GM12878 (cell line): Measurements from ENCODE around the gene KIDINS220. TPM values are rescaled to one million over a fixed set of nuclear protein-coding genes. Genes with fewer than 3 reads are reported as not detected.

Experiments
- ATAC-seq: fragments of 200-7000 bp; cut with Tn5 transposase; 3 replicates; pipeline ENCODE4 v1.9.1; 2020; ENCODE audit warnings: mild to moderate bottlenecking, moderate library complexity
- BruUV-seq: library from RNA; stranded (reverse); fragments of 400-500 nt; replicated peaks from 2 replicates; lab custom pipeline; 2021; lab: Mats Ljungman, UMichigan
- CTCF ChIA-PET: fragments of 300-600 bp; sonication (Branson Sonifier 250); formaldehyde crosslinking; extraction: SDS; loops from one replicate; lab custom pipeline; 2021; ENCODE audit warnings: inconsistent platforms; lab: Yijun Ruan, JAX
- POLR2A ChIA-PET: fragments of 350-600 bp; formaldehyde crosslinking; extraction: SDS; loops from one replicate; lab custom pipeline; 2021; ENCODE audit warnings: inconsistent platforms; lab: Charles Lee
- RAD21 ChIA-PET: fragments of 300-600 bp; sonication (Branson Sonifier 250); formaldehyde crosslinking; loops from one replicate; lab custom pipeline; 2023; ENCODE audit warnings: antibody characterized with exemption; ENCODE audit not compliant: unreplicated experiment; lab: Charles Lee
- SMC1A ChIA-PET: fragments of 300-600 bp; sonication (Branson Sonifier 250); formaldehyde crosslinking; loops from one replicate; lab custom pipeline; 2023; ENCODE audit not compliant: unreplicated experiment, uncharacterized antibody; lab: Charles Lee
- DNase-seq: peaks from one replicate; pipeline ENCODE4 v3.0.0-alpha.2; 2011; ENCODE audit warnings: low read depth, low spot score
- FAIRE-seq: peaks from 3 replicates; lab custom pipeline; 2011; peaks lifted over from hg19 to GRCh38; lab: Jason Lieb, UNC
- H2AFZ ChIP-seq: 2 replicates; pipeline ENCODE4 v1.6.0; 2011; ENCODE audit warnings: low read depth, low read length, control low read depth; ENCODE audit not compliant: control insufficient read depth
- H3K27ac ChIP-seq: 2 replicates; pipeline ENCODE4 v1.5.1; 2011; ENCODE audit warnings: control low read depth; ENCODE audit not compliant: control insufficient read depth, insufficient read depth
- H3K27me3 ChIP-seq, 2 experiments: replicated peaks in 1 of 2; 2 replicates each; pipeline versions ENCODE4 v1.6.0 to v1.6.1; 2011; ENCODE audit warnings: low read length in 1 of 2; ENCODE audit not compliant: control insufficient read depth in 2 of 2, insufficient read depth in 2 of 2
- H3K36me3 ChIP-seq, 2 experiments: 2 replicates each; pipeline ENCODE4 v1.5.1; 2011; ENCODE audit warnings: low read length in 1 of 2; ENCODE audit not compliant: control insufficient read depth in 2 of 2, insufficient read depth in 2 of 2
- H3K4me1 ChIP-seq: 2 replicates; pipeline ENCODE4 v1.6.1; 2011; ENCODE audit warnings: mild to moderate bottlenecking, low read length, moderate library complexity, mixed read lengths; ENCODE audit not compliant: control insufficient read depth, insufficient read depth
- H3K4me2 ChIP-seq: 2 replicates; pipeline ENCODE4 v1.6.0; 2011; ENCODE audit warnings: control low read depth; ENCODE audit not compliant: control insufficient read depth, insufficient read depth
- H3K4me3 ChIP-seq: fragments of 200-600 bp; sonication (generic); 2 replicates; pipeline ENCODE4 v1.5.1; 2016
- H3K79me2 ChIP-seq: 2 replicates; pipeline ENCODE4 v1.6.0; 2011; ENCODE audit warnings: low read length; ENCODE audit not compliant: control insufficient read depth, insufficient read depth
- H3K9ac ChIP-seq: 2 replicates; pipeline ENCODE4 v1.8.0; 2011; ENCODE audit warnings: low read length, control low read depth, mixed read lengths; ENCODE audit not compliant: control insufficient read depth, insufficient read depth
- H3K9me3 ChIP-seq: replicated peaks from 3 replicates; pipeline ENCODE4 v1.5.1; 2011; ENCODE audit warnings: mild to moderate bottlenecking, low read length; ENCODE audit not compliant: control insufficient read depth, insufficient read depth
- H4K20me1 ChIP-seq: 2 replicates; pipeline ENCODE4 v1.6.0; 2011; ENCODE audit not compliant: control insufficient read depth, insufficient read depth
- ATF2 ChIP-seq: IDR thresholded peaks from 2 replicates; pipeline ENCODE4 v1.6.1; 2012; ENCODE audit warnings: low read length, inconsistent platforms
- BCL3 ChIP-seq: IDR thresholded peaks from 2 replicates; pipeline ENCODE4 v1.6.1; 2011; ENCODE audit warnings: borderline replicate concordance, low read depth, mild to moderate bottlenecking, moderate library complexity, low read length; ENCODE audit not compliant: insufficient read depth, poor library complexity, severe bottlenecking
- BHLHE40 ChIP-seq, 2 experiments: fragments of 450-650 bp in 1 of 2; IDR thresholded peaks; 2 replicates each; pipeline ENCODE4 v1.6.1; 2011 to 2017; ENCODE audit warnings: low read depth in 2 of 2, borderline replicate concordance in 1 of 2, improper control_type of control experiment in 1 of 2, low read length in 1 of 2, mild to moderate bottlenecking in 1 of 2
- FOXM1 ChIP-seq: IDR thresholded peaks from 2 replicates; pipeline ENCODE4 v1.6.1; 2012; ENCODE audit warnings: low read depth, mild to moderate bottlenecking, inconsistent platforms, low read length, moderate library complexity
- POLR2AphosphoS2 ChIP-seq: IDR thresholded peaks from 2 replicates; pipeline ENCODE4 v1.6.1; 2011; ENCODE audit warnings: low read depth, mild to moderate bottlenecking, low read length, improper control_type of control experiment, moderate library complexity
- RB1 ChIP-seq: fragments of 450-650 bp; formaldehyde crosslinking; IDR thresholded peaks from 2 replicates; pipeline ENCODE4 v1.6.1; 2017; ENCODE audit warnings: mild to moderate bottlenecking, borderline replicate concordance
- TAF1 ChIP-seq: IDR thresholded peaks from 2 replicates; pipeline ENCODE4 v1.6.1; 2011; ENCODE audit warnings: mild to moderate bottlenecking, low read depth, low read length, borderline replicate concordance
- TARDBP ChIP-seq: IDR thresholded peaks from 2 replicates; pipeline ENCODE4 v1.6.1; 2016; ENCODE audit warnings: borderline replicate concordance
- ZBTB40 ChIP-seq: fragments of 450-650 bp; IDR thresholded peaks from 2 replicates; pipeline ENCODE4 v1.6.1; 2016; ENCODE audit warnings: mild to moderate bottlenecking, moderate library complexity, borderline replicate concordance
- ZNF622 ChIP-seq: fragments of 450-650 bp; IDR thresholded peaks from 2 replicates; pipeline ENCODE4 v1.6.1; 2017; ENCODE audit warnings: mild to moderate bottlenecking, inconsistent platforms
- WGBS: methylation state at CpG from one replicate; pipeline ENCODE4 v1.1.6; 2016; ENCODE audit warnings: low lambda C conversion rate; ENCODE audit not compliant: insufficient replicate concordance, insufficient coverage; ENCODE audit errors: missing lambda C conversion rate; 5-methylcytosine and 5-hydroxymethylcytosine counted together
- in situ Hi-C: fragments of 300-500 bp; cut with MboI; formaldehyde crosslinking; loops from 9 replicates; pipeline ENCODE4 v1.14.3; 2018; ENCODE audit warnings: mixed read lengths
- intact Hi-C: fragments of 100-400 bp; cut with micrococcal nuclease; formaldehyde crosslinking; loops from one replicate; pipeline ENCODE4 v1.14.2; 2022; ENCODE audit not compliant: unreplicated experiment
- polyA plus RNA-seq, 11 experiments: library from polyadenylated mRNA; depleted of rRNA in 4 of 11; unstranded in 6 of 11; stranded (reverse) in 5 of 11; fragments of >200 nt; fragmentation: Nextera tagmentation in 4 of 11; fragmentation: Illumina TruSeq in 1 of 11; extraction: Ambion mirVana in 4 of 11; extraction: Trizol in 1 of 11; gene quantifications; 1 replicate in 1 of 11; 2 replicates in 10 of 11; pipeline versions ENCODE4 v1.2.1 to v1.2.3, GENCODE V29; 2011 to 2016; ENCODE audit warnings: inconsistent platforms in 2 of 11, missing spikeins in 2 of 11, low read depth in 1 of 11
- total RNA-seq, 4 experiments: library from RNA; depleted of rRNA in 3 of 4; stranded (reverse); fragments of >200 nt in 3 of 4; fragmentation: Illumina TruSeq in 1 of 4; extraction: Trizol in 1 of 4; gene quantifications; 2 replicates each; pipeline versions ENCODE4 v1.2.1 to v1.2.3, GENCODE V29; 2013 to 2021

The KIDINS220 gene
- total and polyA plus RNA-seq, 10 of the 15 experiments (the other 5 are each of a cell fraction or from before 2014, with no cell fraction given), result 6.0 to 31.2 (median 16.0) TPM

- Histone ChIP-seq H3K36me3 (no peaks in the 10 kb centered on the region), H3K79me2 (peaks cover 13% of the 10 kb centered on the region), H3K27me3 (no peaks in the 10 kb centered on the region), H3K27ac (no peak overlapping the region), H2AFZ (no peak overlapping the region), H3K4me2 (no peak overlapping the region), H3K4me3 (no peak overlapping the region), H4K20me1 (peaks cover 3% of the 10 kb centered on the region; the same call in 1 of the 2 replicates), H3K9ac (no peak overlapping the region), H3K4me1 (no peaks in the 10 kb centered on the region), H3K9me3 (no peaks in the 10 kb centered on the region; the same call in 2 of the 3 replicates)
- ATAC-seq (no peak), FAIRE-seq (no peak), DNase-seq (no peak)
- intact Hi-C loops, result no loop called here
- POLR2A ChIA-PET, result interaction anchor here (0.6 to 1.3 kb wide), 4 partner anchors 30 to 1816 kb away, joined by 3 to 7 read pairs (median 4); no protein-coding TSS in a partner anchor
- in situ Hi-C loops, result no loop called here
- no TSS peak for BruUV-seq
- WGBS, result 96% methylated on average over 7 of the region's 7 CpGs
- CTCF ChIA-PET, result interaction anchor here (0.6 to 1.5 kb wide), 2 partner anchors 308 to 1143 kb away, joined by 4 read pairs; no protein-coding TSS in a partner anchor
- TF ChIP-seq BHLHE40 (IDR thresholded peaks at IDR 0.05; ENCODE audit: borderline replicate concordance in 1 of 2, low read depth in 2 of 2, low read length in 1 of 2) (no peak), ZNF622 (no peak), ATF2 (no peak), TARDBP (no peak), ZBTB40 (no peak), POLR2AphosphoS2 (no peak), TAF1 (no peak), RB1 (no peak), FOXM1 (no peak), BCL3 (no peak)
- RAD21 ChIA-PET, result interaction anchor here (1.1 kb wide), 1 partner anchor 10 kb away, joined by 4 read pairs; no protein-coding TSS in a partner anchor
- SMC1A ChIA-PET, result interaction anchor here (0.6 to 2.2 kb wide), 3 partner anchors 10 to 34 kb away, joined by 3 to 11 read pairs (median 6); no protein-coding TSS in a partner anchor
These were observed 3.6 kb downstream of the KIDINS220 start for GRCh38 chr2:8833853-8834252.
